GM11168 (cell line): ENCODE results near the gene NTSR1.

Experiments
- in situ Hi-C: fragments of 300-500 bp; cut with MboI; formaldehyde crosslinking; loops from one replicate; pipeline ENCODE4 v1.12.0; 2022; ENCODE audit warnings: low sequenced_read_pairs; ENCODE audit not compliant: unreplicated experiment

Gene NTSR1

DNA sequence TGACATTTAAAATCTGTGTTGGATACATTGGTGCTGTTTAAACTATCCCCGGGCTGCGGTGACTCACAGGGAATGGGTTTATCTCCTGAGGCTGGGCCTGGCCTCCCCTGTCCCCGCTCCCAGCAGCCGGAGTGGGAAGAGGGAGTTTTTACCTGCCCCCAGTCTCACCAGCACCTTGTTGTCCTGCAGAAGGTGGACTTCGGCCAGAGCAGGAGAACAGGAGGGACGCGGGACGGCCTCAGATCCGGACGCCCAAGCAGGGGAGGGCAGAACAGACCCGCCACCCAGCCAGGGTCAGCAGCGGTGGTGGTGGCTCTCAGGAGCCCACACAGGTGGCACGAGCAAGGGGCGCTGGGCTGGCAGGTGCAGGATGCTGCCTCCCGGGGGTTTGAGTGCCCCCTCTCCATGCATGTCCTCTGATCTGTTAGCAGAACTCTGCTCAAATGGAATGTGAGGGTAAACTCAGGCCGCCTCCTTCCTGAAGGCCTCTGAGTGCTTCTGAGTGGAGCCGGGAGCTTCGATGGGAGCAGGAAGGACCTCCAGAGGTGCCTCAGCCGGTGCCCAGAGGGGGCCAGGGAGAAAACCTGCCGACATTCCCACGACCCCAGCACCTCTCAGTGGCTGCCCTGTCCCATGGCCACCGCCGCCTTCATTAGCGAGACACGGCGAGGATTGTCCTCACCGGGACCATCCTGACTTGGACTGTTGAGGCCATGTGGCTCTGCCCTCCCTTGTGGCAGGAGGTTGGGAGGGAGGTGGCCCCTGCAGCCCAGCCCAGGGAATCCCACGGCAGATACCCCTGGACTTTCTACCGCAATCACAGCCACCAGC is 44.2 kb downstream of the NTSR1 start:
- in situ Hi-C loops, result no loop called here

DNA sequence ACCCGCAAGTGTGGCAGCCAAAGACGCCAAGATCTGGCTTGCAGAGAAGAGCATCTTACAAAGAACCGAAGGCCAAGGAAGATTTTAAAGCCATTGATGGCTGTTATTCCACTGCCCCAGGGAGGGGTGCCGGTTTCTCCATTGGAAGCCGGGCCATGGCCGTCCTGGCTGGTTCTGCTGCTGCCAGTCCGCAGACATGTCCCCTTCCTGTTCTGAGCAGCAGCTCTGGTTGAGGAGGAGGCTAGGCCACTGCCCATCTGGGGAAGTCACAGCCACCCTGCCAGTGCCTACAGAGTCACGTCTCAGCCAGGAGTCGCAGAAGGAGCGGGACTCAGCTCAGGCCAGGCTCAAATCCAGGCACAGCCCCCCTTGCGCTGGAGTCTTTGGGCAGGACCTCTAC is 45.0 kb downstream of the NTSR1 start:
- in situ Hi-C loops, result no loop called here

DNA sequence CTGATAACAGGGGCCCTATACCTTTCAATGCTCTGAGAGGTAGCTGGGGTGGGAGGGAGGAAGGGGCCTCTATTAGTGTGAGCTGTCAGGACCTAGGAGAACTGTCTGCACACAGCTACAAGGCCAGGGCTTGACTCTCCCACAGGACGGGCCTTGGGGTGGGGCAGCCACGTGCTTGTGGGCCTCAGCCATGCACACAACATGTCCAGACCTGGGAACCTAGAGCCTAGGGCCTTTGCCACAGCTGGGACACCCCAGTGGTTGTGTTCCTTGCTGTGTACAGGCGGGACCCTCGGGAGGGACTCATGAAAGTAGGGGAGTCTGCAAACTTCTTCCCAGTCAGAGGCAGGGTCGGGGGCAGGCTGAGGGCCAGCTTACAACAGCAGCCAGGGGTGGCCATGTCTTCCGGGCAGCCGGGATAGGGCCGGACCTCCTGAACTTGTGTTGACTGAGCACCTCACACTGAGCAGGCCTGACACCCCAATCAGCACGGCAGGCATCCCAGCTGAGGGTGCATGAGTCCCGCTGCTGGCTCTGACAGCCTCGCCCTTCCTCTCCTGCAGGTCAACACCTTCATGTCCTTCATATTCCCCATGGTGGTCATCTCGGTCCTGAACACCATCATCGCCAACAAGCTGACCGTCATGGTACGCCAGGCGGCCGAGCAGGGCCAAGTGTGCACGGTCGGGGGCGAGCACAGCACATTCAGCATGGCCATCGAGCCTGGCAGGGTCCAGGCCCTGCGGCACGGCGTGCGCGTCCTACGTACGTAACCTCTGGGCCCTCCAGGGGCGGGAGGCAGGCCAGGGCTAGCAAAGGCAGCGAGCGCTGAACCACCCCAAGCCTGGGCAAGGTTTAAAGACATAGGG is 45.7 kb downstream of the NTSR1 start:
- in situ Hi-C loops, result no loop called here

DNA sequence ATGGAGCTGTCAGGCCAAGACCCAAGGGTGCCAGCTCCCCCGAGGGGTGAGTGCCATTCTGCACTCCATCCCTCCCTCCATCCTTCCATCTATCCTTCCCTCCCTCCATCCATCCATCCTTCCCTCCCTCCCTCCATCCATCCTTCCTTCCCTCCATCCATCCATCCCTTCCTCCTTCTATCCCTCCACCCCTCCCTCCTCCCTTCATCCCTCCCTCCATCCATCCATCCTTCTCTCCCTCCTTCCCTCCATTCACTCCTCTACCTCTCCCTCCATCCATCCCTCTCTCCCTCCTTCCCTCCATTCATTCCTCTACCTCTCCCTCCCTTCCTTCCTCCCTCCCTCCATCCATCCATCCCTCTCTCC is 46.3 kb downstream of the NTSR1 start:
- in situ Hi-C loops, result no loop called here

DNA sequence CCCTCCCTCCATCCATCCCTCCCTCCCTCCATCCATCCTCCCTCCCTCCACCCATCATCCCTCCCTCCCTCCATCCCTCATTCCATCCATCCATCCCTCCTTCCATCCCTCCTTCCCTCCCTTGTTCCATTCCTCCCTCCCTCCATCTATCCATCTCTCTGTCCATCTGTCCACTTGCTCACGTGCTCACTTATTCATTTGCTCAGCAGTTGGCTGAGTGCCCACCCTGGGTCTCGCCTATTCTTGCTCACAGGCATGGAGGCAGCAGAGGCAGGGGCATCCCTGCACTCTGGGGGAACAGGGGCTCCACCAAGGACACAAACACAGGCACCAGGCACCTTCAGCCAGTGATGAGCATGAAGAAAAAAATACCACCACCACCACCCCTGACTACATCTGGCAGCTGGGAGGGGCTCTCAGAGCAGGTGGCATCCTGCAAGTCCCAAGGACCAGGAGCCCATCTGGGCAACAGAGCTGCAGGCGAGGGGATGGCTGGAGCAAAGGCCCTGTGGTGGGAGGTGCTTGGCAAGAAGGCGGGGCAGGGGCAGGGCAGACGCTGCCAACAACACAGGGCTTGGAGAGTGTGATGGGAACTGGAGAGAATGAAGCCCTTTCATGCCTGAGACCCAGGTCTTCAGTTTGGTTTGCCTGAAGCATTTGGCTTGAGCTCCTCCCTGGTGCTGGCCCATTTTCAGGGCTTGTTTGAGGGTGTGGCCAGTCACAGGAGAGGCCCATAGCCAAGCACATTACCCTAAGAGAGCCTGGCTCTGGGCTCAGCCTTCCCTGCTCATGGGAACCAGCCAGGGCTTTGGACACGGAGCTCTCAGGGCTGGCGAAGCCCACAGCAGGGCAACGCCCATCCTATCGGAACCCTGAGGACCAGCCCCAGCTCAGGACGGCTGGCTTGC is 47.4 kb downstream of the NTSR1 start:
- in situ Hi-C loops, result no loop called here

DNA sequence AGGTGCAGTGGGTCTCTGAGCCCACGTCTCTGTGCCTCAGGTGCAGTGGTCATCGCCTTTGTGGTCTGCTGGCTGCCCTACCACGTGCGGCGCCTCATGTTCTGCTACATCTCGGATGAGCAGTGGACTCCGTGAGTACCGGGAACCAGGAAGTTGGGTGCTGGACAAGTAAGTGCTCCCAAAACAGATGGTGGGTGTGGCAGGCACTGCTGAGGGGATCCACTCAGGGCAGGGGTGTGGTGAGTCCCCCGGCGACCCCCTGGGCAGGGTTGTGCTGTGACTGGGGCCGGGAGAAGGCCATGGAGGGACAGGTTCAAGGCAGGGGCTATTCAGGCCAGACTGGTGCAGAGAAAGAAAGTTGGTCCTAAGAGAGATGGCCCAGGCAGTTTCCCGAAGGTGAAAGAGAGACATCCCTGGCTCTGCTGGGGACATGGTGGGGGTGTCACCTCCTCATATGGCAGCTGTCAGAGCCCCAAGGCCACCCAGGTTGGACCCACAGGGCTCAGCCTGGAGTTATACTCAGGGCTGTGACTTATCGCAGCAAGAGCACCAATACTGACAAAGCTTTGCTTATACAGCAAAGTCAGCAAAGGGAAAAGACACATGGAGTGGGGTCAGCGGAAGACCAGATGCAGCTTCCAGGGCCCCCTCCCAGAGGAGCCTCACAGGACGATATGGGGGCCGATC is 49.7 kb downstream of the NTSR1 start:
- in situ Hi-C loops, result no loop called here

DNA sequence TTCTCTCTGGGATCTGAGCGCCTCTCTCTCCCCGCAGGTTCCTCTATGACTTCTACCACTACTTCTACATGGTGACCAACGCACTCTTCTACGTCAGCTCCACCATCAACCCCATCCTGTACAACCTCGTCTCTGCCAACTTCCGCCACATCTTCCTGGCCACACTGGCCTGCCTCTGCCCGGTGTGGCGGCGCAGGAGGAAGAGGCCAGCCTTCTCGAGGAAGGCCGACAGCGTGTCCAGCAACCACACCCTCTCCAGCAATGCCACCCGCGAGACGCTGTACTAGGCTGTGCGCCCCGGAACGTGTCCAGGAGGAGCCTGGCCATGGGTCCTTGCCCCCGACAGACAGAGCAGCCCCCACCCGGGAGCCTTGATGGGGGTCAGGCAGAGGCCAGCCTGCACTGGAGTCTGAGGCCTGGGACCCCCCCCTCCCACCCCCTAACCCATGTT is 51.4 kb downstream of the NTSR1 start:
- in situ Hi-C loops, result no loop called here

DNA sequence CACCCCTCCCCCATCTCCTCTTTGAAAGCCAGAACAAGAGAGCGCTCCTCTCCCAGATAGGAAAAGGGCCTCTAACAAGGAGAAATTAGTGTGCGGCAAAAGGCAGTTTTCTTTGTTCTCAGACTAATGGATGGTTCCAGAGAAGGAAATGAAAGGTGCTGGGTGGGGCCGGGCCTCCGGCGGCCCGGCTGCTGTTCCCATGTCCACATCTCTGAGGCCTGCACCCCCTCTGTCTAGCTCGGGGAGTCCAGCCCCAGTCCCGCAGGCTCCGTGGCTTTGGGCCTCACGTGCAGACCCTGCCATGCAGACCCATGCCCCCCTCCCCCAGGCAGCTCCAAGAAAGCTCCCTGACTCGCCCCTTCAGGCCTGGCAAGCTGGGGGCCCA is 51.8 kb downstream of the NTSR1 start:
- in situ Hi-C loops, result no loop called here

DNA sequence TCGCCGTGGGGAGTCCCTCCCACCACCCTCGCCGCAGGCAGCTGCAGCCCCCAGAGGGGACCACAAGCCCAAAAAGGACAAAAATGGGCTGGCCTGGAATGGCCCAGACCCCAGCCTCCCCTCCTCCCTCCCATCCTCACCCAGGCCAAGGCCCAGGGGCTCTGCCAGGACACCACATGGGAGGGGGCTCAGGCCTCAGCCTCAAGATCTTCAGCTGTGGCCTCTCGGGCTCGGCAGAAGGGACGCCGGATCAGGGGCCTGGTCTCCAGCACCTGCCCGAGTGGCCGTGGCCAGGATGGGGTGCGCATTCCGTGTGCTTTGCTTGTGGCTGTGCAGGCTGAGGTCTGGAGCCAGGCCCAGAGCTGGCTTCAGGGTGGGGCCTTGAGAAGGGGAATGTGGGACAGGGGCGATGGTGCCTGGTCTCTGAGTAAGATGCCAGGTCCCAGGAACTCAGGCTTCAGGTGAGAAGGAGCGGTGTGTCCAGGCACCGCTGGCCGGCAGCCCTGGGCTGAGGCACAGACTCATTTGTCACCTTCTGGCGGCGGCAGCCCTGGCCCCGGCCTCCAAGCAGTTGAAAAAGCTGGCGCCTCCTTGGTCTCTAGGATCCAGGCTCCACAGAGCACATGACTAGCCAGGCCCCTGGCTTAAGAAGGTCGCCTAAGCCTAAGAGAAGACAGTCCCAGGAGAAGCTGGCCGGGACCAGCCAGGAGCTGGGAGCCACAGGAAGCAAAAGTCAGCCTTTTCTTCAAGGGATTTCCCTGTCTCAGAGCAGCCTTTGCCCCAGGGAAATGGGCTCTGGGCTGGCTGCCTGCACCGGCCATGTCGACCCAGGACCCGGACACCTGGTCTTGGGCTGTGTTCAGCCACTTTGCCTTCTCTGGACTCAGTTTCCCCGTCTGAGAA is 52.5 kb downstream of the NTSR1 start:
- in situ Hi-C loops, result no loop called here

DNA sequence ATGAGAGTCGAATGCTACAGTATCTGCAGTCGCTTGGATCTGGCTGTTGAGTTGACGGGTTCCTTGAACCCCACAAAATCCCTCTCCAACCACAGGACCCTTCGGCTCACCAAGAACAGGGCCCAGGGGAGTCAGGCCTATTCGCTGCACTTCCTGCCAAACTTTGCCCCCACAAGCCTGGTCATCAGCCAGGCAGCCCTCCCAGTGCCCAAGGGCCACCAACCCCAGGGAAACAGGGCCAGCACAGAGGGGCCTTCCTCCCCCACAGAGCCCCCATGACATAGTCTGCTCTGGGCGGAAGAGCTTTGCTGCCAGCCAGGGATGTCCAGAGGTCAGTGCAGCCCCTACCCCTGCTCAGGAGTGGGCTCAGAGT is 53.1 kb downstream of the NTSR1 start:
- in situ Hi-C loops, result no loop called here

DNA sequence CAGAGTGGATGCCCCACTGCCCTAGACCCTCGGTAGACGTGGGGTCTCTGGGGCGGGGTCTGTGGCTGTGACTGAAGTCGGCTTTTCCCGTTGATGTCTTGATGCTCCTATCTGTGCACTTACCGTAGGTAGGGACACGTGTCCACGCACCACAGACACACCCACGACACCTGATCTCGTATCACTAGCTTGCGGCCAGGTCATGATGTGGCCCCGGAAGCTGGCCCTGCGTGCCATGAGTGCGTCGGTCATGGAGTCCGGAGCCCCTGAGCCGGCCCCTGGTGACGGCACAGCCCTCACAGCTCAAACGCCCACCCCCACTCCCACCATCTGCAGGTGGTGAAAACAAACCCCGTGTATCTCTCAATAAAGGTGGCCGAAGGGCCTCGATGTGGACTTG is 53.7 kb downstream of the NTSR1 start:
- in situ Hi-C loops, result no loop called here

DNA sequence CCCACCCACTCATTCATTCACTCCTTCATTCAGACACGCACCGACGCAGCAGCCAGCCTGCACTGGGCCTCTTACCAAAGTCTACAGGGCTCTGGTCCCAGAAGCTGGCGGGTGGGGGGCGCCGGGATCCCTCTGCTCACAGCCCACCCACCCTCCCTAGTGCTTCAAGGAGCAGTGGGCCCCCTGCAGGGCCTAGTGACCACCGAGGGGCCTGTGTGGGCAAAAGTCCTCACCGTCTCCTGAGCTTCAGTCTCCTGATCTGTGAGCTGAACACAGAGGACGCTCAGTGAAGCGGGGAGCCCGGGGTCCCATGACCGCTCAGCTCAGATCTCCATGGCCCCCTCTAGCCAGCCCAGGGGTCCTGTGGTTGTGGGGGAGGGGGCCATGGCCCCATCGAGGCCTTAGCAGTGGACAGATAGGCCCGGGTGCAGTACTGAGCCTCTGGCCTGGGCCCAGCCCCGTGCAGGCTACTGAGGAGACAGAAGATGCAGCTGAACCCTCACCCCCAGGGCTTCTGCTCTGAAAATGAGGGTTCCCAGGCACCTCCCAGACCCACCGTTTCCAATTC is 54.2 kb downstream of the NTSR1 start:
- in situ Hi-C loops, result no loop called here

DNA sequence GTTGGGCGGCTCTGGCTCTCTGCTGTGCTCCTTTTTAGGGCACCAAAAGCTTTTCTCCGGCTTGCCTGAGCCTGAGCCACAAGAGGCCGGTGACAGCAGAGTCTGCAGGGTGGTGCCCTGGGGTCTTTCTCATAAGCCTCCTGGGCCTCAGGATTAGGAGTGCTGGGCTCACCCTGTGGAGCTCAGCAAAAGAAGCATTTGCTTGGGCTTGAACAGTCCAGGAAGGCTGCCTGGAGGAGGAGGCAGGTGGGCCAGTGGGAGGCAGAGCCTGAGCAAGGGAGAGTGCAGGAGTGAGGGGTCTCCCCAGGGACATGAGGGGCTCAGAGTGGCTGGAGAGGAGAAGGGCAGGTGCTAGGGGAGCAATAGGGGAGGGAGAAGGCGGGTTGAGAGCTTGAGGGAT is 54.8 kb downstream of the NTSR1 start:
- in situ Hi-C loops, result no loop called here

DNA sequence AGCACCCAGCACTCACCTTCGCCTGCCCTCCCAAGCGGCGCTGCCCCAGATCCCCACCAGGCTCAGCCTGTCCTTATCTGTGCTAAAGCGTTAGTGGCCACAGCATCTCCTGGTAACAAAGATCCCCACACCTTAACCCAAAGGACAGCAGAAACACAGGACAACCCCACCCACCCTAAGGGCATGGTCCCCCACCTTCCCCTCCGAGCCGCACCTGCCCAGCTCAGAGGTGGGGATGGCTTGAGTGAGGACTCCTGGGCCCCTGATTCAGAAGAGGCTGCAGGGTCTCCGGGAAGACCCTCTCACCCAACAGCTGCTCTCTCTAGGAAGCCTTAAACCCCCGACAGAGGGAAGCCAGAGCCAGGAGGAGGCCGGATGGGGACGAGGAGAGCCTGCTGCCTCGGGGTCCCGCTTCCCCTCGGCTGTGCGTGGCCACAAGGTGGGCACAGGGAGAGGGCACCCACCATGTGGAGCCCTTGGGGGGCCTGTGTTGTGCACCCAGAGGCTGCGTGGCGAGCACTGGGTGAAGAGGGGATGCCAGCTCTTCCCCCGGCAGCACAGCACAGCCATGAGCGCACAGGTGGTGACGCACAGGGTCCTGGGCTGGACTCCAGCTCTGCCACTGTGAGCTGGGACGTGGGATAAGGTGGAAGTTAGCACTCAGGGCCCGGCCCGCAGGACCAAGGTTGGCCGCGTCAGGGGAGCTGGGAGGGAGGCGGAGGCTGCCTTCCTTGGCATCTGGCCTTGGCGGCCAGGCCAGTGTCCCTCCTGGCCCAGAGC is 55.7 kb downstream of the NTSR1 start:
- in situ Hi-C loops, result no loop called here

DNA sequence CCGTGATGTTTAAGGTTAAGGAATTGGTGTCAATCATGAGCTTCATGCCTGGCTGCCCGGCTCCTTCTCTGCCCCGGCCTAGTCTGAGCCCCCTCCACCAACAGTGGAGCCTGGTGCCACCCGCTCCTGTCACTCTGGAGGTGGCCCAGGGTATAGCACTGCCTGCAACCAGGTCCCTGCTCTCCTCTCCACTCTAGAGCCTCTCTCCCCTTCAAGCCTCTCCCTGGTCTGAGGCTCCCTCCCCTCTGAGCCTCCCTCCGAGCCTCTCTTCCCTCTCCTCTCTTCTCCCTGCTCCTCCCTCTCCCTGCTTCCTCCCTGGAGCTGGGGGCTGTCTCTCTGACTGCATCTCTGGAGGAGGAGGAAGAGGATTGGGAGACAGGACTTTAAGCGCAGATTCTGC is 56.4 kb downstream of the NTSR1 start:
- in situ Hi-C loops, result no loop called here

DNA sequence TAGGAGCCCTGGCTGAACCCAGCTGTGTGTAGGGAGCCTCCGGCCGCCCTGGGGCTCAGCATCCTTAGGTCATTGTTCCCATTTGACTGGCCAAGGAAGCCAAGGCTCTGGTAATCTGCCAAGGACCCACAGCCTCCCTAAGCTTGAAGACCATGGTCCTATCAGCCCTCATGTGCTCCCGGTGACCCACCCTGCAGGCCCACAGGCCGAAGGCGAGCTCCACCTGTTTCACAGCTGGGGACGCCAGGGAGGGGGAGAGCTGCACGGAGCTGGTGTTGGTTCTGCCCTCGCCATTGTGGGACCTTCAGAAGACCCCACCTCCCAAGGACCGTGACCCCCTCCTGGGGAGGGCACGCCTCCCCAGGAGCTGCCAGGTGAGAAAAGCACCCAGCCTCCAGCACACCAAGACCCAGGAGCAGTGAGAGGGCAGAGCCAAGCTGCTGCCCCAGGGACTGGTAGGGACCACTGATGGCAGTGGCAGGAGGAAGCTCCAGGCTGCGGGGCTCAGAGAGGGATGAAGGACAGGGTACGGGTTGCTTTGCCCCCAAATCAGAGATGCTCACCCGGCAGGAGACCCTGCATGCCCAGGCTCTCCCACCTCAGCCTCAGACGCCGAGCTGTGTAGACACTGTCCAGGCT is 56.9 kb downstream of the NTSR1 start:
- in situ Hi-C loops, result no loop called here

DNA sequence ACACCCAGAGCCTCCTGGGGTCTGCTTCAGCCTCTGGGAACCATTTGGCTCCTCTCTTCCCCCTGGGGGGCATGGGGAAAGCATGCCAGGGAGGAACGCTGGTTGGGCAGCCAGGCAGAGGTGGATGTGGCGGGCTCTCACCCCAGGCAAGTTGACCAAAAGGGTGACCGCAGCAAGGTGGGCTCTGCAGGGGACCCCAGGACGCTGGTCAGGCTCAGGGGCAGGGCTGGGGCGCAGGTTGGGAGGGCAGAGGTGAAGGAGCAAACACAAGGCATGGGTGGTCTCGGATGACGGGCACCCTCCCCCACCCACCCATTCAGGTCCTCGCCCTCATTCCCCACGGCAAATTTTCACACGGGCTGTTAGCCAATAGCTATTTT is 57.4 kb downstream of the NTSR1 start:
- in situ Hi-C loops, result no loop called here

DNA sequence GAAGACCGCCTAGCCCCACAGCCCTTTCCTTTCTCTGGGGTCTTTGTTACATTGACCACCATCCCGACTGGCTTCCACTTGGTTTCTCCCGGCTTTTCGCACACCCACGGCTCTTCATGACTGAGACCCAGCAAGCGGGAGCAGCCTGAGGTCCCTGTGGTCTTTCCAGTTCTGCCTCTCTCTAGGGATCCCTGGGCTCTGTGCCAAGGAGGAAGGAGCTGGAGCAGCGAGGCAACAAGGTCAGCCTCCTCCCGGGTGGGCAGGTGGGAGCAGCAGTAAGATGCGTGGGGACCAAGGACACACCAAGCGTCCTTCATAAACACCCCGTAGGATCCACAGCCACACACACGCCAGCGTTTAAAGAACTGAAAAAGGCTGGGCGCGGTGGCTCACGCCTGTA is 58.1 kb downstream of the NTSR1 start:
- in situ Hi-C loops, result no loop called here
